GM12892 (cell line): ENCODE measurements around the gene MAP7D1.
A peak's percentile ranks its signal among the peaks of the same experiment; 100 is the strongest.
"Not testable (repeated sequence)": the region's sequence is repeated elsewhere in the genome, so short reads cannot be mapped to it uniquely, and the experiment has no call there.

Experiments used
- DNase-seq: peaks from one replicate; pipeline ENCODE4 v3.0.0; 2011; ENCODE audit not compliant: insufficient read length
- FAIRE-seq: peaks from 2 replicates; lab custom pipeline; 2011; peaks lifted over from hg19 to GRCh38; lab: Jason Lieb, UNC
- POLR2A ChIP-seq: IDR thresholded peaks from 2 replicates; pipeline ENCODE4 v1.6.1; 2011; ENCODE audit warnings: low read depth, low read length, control low read depth
- POLR2AphosphoS5 ChIP-seq: IDR thresholded peaks from 2 replicates; pipeline ENCODE4 v1.6.1; 2011; ENCODE audit warnings: low read depth, low read length, control low read depth
- TAF1 ChIP-seq: IDR thresholded peaks from 2 replicates; pipeline ENCODE4 v1.6.1; 2011; ENCODE audit warnings: low read depth, mild to moderate bottlenecking, control low read depth, low read length, borderline replicate concordance

Gene MAP7D1

DNA sequence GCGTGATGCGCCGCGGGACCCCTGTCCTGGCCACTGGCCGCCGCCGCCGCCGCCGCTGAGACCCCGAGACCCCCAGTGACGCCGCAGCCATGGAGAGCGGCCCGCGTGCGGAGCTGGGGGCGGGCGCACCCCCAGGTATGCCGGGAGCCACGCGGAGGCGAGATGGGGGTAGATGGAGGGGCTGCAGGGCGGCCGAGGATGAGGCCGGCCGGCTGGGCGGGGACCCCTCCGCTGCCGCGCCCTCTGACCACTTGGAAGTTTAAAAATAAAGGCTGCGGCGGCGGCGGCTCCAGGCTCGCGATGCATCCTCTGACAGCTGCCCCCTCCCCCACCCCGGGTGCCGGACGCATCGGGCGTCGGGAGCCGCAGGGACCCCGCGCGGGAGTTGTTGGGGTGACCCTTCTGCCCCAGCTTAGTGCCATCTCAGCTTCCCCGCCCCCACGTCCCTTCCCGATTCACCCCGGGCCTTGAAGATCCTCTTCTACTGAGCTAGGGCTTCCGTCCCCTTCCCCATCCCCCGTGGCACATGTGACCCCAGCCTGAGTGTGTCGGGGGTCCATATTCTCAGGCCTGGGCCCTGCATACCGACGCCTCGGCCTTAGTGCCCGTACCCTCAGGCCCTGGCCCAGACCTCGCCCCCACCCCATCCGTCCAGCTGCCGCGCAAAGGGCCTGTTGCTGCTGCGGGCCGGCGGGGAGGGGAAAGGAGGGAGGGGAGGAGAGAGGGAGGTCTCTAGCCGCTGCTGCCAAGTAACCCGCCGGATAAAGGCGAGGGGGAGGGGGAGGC is 562 bp downstream of the MAP7D1 start:
- FAIRE-seq, result peak; percentile 44
- TF ChIP-seq POLR2AphosphoS5 (0 out of 2 replicates have a peak, but pooled peaks have one; percentile 24), POLR2A (no peak)
- peak; percentile 61 for DNase-seq

DNA sequence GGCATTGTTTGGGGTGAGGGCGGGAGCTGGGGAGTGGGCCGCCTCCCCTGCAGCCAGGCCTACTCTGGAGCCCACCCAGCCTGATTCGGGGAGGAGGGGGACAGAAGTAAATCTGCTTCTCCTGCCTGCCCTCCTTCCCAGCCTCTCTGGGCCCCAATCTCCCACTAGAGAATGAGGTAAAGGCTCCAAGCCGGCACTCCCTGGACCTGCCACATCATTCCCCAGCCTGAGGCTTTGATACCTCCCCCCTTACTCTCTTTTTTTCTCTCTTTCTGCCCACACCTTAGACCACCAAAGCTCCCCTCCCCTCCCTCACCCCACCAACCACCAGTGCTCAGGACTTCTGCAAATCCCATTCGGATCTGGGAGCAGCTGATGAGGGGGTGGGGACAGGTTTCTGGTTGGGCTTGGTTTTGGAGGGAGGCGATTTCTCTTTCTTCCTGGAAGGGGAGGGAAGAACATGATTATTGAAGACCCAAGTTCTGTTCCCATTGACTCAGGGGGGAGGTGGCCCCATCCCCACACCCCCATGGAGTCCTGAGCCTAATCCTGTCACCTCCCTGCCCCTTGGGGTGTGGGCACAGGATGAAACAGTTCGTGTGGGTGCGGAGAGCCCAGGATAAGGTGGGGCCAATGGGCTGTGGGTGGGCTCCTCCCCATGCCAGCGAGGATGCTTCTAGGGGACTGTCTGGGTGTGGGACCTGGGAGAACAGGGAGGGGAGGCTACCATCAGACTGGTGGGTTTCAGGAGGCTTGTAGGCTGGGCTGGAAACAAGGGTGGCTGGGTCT is 1.3 kb downstream of the MAP7D1 start:
- FAIRE-seq (peak; percentile 21), DNase-seq (no peak)
- TF ChIP-seq TAF1 (no peak), POLR2AphosphoS5 (no peak), POLR2A (no peak)

DNA sequence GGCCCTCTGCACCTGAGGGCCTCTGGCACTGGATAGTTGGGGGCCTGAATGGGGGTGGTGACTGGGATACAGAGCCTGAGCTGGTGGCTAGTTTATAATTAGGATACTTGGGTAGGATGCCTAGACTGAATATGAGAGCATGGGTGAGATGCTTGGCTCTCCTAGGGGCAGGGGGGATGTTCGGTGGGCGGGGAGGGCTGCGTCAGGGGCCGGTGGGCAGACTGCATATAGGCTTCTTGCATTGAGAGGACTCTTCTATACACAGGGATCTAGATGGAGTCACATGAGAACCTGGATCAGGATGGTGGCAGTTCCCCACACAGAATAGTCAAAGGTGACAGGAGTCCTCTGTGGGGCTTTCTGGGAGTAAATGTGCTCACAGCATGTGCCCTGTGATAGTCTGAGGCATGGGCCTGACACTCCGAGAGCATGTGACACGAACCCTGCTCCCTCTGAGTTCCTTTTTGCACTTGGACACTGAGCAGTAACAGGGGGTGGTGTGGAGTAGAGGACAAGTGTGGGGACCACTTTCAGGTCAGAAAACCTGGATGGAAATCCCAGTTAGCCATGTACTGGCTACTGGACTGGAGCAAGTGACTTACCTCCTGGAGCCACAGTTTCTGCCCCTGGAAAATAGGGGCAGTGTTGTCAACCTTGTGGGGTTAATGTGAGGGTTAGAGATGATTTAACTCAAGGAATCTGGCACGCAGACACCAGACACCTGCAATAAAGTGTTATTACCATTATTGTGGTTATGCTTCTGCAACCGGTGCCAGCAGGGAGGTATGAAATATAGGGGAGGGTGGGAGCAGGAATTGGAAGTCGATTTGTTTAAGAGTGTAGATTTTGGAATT is 2.2 kb downstream of the MAP7D1 start:
- no peak for DNase-seq
- FAIRE-seq, result peak; percentile 65
- no peak for TF ChIP-seq TAF1
- no peak for TF ChIP-seq POLR2AphosphoS5
- no peak for TF ChIP-seq POLR2A

DNA sequence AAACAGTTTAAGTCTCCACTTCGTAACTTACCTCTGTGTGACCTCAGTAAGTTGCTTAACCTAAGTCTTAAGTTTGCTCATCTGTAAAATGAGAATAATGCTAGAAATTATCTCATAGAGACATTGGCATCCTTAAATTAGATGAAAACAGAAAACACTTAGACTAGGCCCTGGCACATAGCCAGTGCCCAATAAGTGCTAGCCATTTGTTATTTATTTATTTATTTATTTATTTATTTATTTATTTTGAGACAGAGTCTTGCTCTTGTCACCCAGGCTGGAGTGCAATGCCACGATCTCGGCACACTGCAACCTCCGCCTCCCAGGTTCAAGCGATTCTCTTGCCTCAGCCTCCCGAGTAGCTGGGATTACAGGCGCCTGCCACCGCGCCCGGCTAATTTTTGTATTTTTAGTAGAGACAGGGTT is 2.9 kb downstream of the MAP7D1 start:
- not testable (repeated sequence) for DNase-seq, FAIRE-seq

DNA sequence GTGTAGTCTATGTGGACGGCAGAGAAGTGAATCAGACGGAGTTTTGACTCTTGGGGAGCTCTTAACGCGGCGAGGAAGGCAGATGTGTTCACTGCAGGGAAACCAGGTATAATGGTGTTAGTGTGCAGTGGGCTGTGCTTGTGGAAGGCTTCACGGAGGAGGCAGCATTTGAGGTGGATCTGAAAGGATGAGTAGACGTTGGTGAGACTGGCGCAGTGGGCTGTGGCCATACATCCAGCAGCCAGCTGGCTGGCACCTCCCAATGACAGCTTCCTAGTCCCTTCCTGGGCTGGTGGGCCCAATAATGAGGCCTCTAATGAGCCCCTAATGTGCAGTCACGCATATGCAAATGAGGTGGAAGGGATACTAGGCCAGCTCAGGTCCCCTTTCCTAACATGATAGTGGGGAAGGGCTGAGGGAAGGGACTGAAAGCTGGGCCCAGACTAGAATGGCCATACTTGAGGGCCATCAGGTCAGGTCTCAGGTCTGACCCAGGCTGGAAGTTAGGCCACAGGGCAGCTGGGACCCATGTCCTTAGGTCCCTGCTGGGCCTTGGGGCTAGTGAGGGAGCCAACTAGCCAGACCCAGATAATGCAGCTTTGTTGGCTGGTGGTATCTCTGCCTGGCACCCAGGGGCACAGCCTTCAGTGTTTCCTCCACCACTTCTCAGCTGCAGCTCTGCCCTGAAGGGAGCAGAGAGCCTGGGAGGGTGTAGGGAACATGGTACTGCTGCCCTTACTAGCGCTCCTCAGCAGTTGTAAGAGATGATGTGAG is 3.8 kb downstream of the MAP7D1 start:
- no peak for TF ChIP-seq POLR2A
- TF ChIP-seq TAF1, result no peak
- no peak for TF ChIP-seq POLR2AphosphoS5
- peak; percentile 57 for FAIRE-seq
- DNase-seq, result no peak

DNA sequence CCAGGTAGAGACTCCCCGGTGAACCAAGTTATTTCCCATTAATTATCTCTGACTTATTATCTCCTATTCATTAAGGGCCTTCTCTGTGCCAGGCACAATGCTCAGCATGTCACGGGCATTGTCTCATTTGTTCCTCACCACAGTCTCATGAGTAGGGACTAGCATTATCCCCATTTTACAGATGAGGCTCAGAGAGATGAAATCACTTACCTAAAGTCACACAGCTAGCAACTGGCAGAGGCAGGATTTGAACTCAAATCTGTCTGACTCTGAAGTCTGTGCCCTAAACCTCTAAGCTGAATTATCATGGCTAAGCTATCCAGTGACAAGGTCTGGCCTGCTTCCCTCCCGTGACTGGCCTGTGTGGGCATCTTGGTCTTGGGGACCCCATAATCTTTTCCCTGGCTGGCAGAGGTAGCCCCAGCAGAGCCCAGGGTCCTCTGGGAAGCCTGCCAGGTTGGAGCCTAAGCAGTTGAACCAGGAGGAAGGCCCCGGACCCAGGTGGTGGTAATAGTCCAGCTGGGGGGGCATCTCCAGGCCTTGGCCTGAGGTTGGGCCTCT is 4.5 kb downstream of the MAP7D1 start:
- TF ChIP-seq POLR2A (no peak), TAF1 (no peak)
- FAIRE-seq (no peak), DNase-seq (no peak)

DNA sequence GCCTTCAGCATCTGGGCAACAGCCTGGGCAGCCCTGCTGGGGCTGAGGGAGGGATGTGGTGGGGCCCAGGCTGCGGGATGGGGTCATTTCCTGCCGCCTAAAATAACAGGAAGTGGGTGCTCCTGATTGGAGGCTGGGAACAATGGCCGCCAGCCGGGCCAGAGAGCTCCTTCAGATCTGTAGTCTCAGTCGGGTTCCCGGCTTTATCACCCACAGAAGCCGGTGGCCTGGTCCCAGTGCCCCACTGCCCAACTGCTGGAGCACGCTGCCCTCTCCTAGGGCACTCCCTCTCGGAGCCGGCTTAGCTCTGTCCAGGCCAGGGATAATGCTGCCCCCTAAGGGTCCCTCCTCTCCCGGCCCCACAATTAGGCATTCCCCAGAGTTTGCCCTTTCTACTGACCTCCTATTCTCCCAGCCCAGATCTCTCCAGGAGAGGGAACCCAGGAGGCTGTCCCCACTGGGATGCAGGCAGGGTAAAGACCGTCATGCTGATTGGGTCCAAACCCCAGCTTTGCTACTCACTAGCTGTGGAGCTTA is 5.1 kb downstream of the MAP7D1 start:
- FAIRE-seq (peak; percentile 87), DNase-seq (peak; percentile 66)
- TF ChIP-seq POLR2AphosphoS5, result peak; percentile 56; the same call in 1 of the 2 replicates
- TF ChIP-seq TAF1, result peak; percentile 85
- peak; percentile 90 for TF ChIP-seq POLR2A

DNA sequence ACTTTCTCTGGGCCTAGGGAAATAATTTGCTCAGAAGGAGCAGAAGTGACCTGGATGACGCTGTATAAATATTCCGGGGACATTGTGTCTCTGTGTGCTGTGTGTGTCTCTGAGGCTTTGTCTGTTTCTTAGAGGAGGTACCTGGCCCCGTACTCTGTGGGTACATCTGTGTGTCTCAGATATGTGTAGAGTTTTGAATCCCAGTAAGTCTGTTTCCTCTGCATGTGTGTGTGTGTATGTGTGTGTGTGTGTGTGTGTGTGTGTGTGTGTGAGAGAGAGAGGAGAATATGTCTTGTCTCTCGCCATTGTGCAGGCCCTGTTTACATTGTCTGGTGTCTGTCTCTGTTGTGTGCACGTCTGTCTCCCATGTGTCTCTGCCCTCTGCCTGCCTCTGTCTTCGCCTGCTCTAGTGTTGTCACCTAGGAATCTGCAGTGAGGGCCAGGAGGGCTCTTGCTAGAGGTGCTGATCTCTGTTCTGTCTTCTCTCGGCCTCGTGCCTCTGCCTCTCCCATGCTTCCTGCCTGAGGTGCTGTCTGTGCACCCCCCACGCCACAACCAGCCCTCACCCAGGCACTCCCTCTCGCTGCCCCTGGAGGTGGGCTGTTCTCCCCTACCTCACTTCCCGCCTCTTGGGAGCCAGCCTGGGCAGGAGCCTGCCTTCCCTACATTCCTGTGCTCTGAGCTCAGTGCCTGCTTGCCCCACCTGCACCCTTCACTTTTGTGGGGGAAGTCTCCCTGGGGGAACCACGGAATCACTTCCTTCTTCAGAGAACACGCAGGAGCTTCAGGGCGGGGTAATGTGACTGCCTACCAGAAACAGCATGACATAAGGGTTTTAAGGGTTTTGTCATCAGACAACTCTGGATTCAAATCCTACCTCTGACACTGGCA is 5.9 kb downstream of the MAP7D1 start:
- DNase-seq (no peak), FAIRE-seq (peak; percentile 86)
- TF ChIP-seq POLR2A (peak; percentile 64; the same call in 1 of the 2 replicates), POLR2AphosphoS5 (peak; percentile 52), TAF1 (no peak)

DNA sequence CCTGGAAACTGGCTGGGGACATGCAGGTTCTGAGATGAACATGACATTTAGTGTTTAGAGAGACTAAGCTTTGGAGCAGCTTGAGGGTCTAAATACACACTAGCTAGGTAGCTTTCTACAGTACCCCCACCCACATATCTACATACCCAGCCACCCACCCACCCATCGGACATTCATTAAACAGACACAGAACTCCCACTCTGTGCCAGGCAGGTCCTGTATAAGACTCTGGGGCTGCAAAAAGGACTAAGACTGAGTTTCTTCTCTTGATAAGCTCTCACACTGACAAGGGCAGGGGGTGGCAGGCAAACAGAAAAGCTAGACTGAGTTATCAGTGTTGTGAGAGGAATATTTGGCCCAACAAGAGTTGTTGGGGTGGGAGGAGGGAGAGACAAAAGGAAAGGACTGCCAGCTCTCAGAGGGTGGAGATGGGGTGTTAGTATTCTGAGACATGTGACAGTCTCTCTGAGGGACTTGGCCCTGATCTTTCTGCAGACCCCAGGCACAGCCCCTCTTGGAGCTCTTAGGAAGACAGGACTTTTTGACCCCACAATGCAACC is 6.8 kb downstream of the MAP7D1 start:
- FAIRE-seq, result peak; percentile 46
- no peak for DNase-seq
- TF ChIP-seq POLR2A (no peak), POLR2AphosphoS5 (no peak)
